Measurements from ENCODE around the gene DHRS3. TPM values are rescaled to one million over a fixed set of nuclear protein-coding genes. Genes with fewer than 3 reads are reported as not detected.
A peak's percentile ranks its signal among the peaks of the same experiment; 100 is the strongest.

DHRS3 gene
- total and polyA plus RNA-seq, 2 of the 13 experiments (the other 11 are each of a cell fraction or from before 2014, with no cell fraction given), result 48.5 to 90.5 TPM

GRCh38 chr1:12614402-12615158 lies 3.4 kb downstream of the DHRS3 start (continued):
- TF ChIP-seq ZNF12 (CRISPR knock-in tag; IDR thresholded peaks at IDR 0.05) (no peak), ZNF383 (CRISPR knock-in tag; IDR thresholded peaks at IDR 0.05; ENCODE audit: borderline replicate concordance) (no peak), ZBTB7B (CRISPR knock-in tag; IDR thresholded peaks at IDR 0.05) (peak; percentile 58), CEBPB (IDR thresholded peaks at IDR 0.05; ENCODE audit: borderline replicate concordance, low read depth, low read length) (peak; percentile 81; the same call in 1 of the 2 replicates), HNF4G (IDR thresholded peaks at IDR 0.05; ENCODE audit: borderline replicate concordance, low read depth, low read length) (peak; percentile 97), HNF4G (CRISPR knock-in tag; IDR thresholded peaks at IDR 0.05; ENCODE audit: borderline replicate concordance, low read depth) (peak; percentile 87; the same call in 1 of the 2 replicates), HOXA3 (CRISPR knock-in tag; IDR thresholded peaks at IDR 0.05) (peak; percentile 56; the same call in 1 of the 2 replicates), MIXL1 (CRISPR knock-in tag; IDR thresholded peaks at IDR 0.05) (0 out of 2 replicates have a peak, but pooled peaks have one; percentile 68), SKIL (CRISPR knock-in tag; IDR thresholded peaks at IDR 0.05; ENCODE audit: borderline replicate concordance) (no peak), HNF1B (CRISPR knock-in tag; IDR thresholded peaks at IDR 0.05) (0 out of 2 replicates have a peak, but pooled peaks have one; percentile 18), ZNF430 (CRISPR knock-in tag; IDR thresholded peaks at IDR 0.05) (no peak), KDM5B (CRISPR knock-in tag; IDR thresholded peaks at IDR 0.05; ENCODE audit: borderline replicate concordance) (0 out of 2 replicates have a peak, but pooled peaks have one; percentile 25), PAXIP1 (CRISPR knock-in tag; conservative IDR thresholded peaks at IDR 0.05) (peak; percentile 87), FOXK1 (CRISPR knock-in tag; IDR thresholded peaks at IDR 0.05; ENCODE audit: borderline replicate concordance, low read depth) (peak; percentile 82; the same call in 1 of the 2 replicates), ZGPAT (CRISPR knock-in tag; IDR thresholded peaks at IDR 0.05) (0 out of 2 replicates have a peak, but pooled peaks have one; percentile 36), SKI (IDR thresholded peaks at IDR 0.05; ENCODE audit: partially characterized antibody) (peak; percentile 15), SALL1 (CRISPR knock-in tag; IDR thresholded peaks at IDR 0.05) (peak; percentile 61), HDAC1 (CRISPR knock-in tag; IDR thresholded peaks at IDR 0.05) (peak; percentile 18; the same call in 1 of the 2 replicates), TCF12 (IDR thresholded peaks at IDR 0.05) (no peak), TCF12 (CRISPR knock-in tag; IDR thresholded peaks at IDR 0.05) (peak; percentile 26; the same call in 1 of the 2 replicates), FOXA3 (CRISPR knock-in tag; IDR thresholded peaks at IDR 0.05) (peak; percentile 75)
